H9 (cell line): ENCODE results near the gene RAPGEF3. TPM values are rescaled to one million over a fixed set of nuclear protein-coding genes. Genes with fewer than 3 reads are reported as not detected.
A peak's percentile ranks its signal among the peaks of the same experiment; 100 is the strongest.

Source experiments
- DNase-seq: peaks from one replicate; pipeline ENCODE4 v3.0.0-alpha.2; 2017
- H2AFZ ChIP-seq: one replicate; pipeline ENCODE4 v1.6.1; 2013; ENCODE audit warnings: mild to moderate bottlenecking, low read length, control low read depth, moderate library complexity
- H2AK5ac ChIP-seq: 2 replicates; pipeline ENCODE4 v1.6.1; 2013; ENCODE audit warnings: low read length, control low read depth, mixed read lengths; ENCODE audit not compliant: insufficient read length
- H2BK120ac ChIP-seq: one replicate; pipeline ENCODE4 v1.6.1; 2013; ENCODE audit warnings: low read depth, mild to moderate bottlenecking, low read length, control low read depth, inconsistent platforms; ENCODE audit not compliant: poor library complexity, severe bottlenecking
- H2BK12ac ChIP-seq: 2 replicates; pipeline ENCODE4 v1.6.1; 2013; ENCODE audit warnings: low read length, control low read depth, mixed read lengths, low read depth; ENCODE audit not compliant: insufficient read length
- H2BK15ac ChIP-seq: 2 replicates; pipeline ENCODE4 v1.6.1; 2013; ENCODE audit warnings: low read depth, low read length, control low read depth
- H2BK20ac ChIP-seq: one replicate; pipeline ENCODE4 v1.6.1; 2013; ENCODE audit warnings: low read depth, mild to moderate bottlenecking, low read length, control low read depth, inconsistent platforms; ENCODE audit not compliant: poor library complexity, severe bottlenecking
- H2BK5ac ChIP-seq: 2 replicates; pipeline ENCODE4 v1.6.1; 2013; ENCODE audit warnings: low read length, control low read depth, mixed read lengths; ENCODE audit not compliant: insufficient read length
- H3K14ac ChIP-seq: 2 replicates; pipeline ENCODE4 v1.6.1; 2013; ENCODE audit warnings: low read length, control low read depth; ENCODE audit not compliant: insufficient read depth
- H3K18ac ChIP-seq: 2 replicates; pipeline ENCODE4 v1.6.1; 2013; ENCODE audit warnings: low read depth, mild to moderate bottlenecking, mixed read lengths, low read length, control low read depth; ENCODE audit not compliant: insufficient read length
- H3K23ac ChIP-seq: 2 replicates; pipeline ENCODE4 v1.6.1; 2013; ENCODE audit warnings: low read length, control low read depth, mixed read lengths, low read depth; ENCODE audit not compliant: insufficient read length
- H3K23me2 ChIP-seq: 2 replicates; pipeline ENCODE4 v1.6.1; 2013; ENCODE audit warnings: low read depth, mild to moderate bottlenecking, mixed read lengths, low read length, control low read depth; ENCODE audit not compliant: insufficient read length, poor library complexity, severe bottlenecking
- H3K27ac ChIP-seq: 2 replicates; pipeline ENCODE4 v1.5.1; 2013; ENCODE audit warnings: low read length, control low read depth, mixed read lengths, low read depth; ENCODE audit not compliant: insufficient read length
- H3K27me3 ChIP-seq: 2 replicates; pipeline ENCODE4 v1.6.1; 2013; ENCODE audit warnings: low read length, control low read depth, inconsistent platforms; ENCODE audit not compliant: insufficient read depth
- H3K4ac ChIP-seq: 2 replicates; pipeline ENCODE4 v1.6.1; 2013; ENCODE audit warnings: low read depth, mild to moderate bottlenecking, control low read depth, inconsistent platforms, low read length, moderate library complexity
- H3K4me1 ChIP-seq: 2 replicates; pipeline ENCODE4 v1.6.1; 2013; ENCODE audit warnings: low read length, control low read depth, inconsistent platforms; ENCODE audit not compliant: insufficient read depth
- H3K4me2 ChIP-seq: 2 replicates; pipeline ENCODE4 v1.6.1; 2013; ENCODE audit warnings: low read length, control low read depth, mixed read lengths; ENCODE audit not compliant: insufficient read length, insufficient read depth
- H3K56ac ChIP-seq: 2 replicates; pipeline ENCODE4 v1.6.1; 2013; ENCODE audit warnings: low read depth, mild to moderate bottlenecking, mixed read lengths, low read length, control low read depth; ENCODE audit not compliant: insufficient read length
- H3K79me1 ChIP-seq: 2 replicates; pipeline ENCODE4 v1.6.1; 2013; ENCODE audit warnings: low read depth, mild to moderate bottlenecking, moderate library complexity, low read length, control low read depth, inconsistent platforms; ENCODE audit not compliant: insufficient read depth, poor library complexity, severe bottlenecking
- H3K79me2 ChIP-seq: 2 replicates; pipeline ENCODE4 v1.6.1; 2013; ENCODE audit warnings: low read length, control low read depth, inconsistent platforms; ENCODE audit not compliant: insufficient read depth
- H3K9ac ChIP-seq: 2 replicates; pipeline ENCODE4 v1.6.1; 2013; ENCODE audit warnings: low read length, control low read depth, mixed read lengths; ENCODE audit not compliant: insufficient read length; ENCODE audit errors: extremely low read depth
- H3K9me3 ChIP-seq: one replicate; pipeline ENCODE4 v1.6.1; 2013; ENCODE audit warnings: low read depth, low read length, inconsistent platforms; ENCODE audit not compliant: control insufficient read depth
- H3T11ph ChIP-seq: one replicate; pipeline ENCODE4 v1.6.1; 2013; ENCODE audit warnings: mild to moderate bottlenecking, low read length, control low read depth, inconsistent platforms
- H4K20me1 ChIP-seq: one replicate; pipeline ENCODE4 v1.6.1; 2013; ENCODE audit not compliant: control insufficient read depth, insufficient read length, insufficient read depth
- H4K5ac ChIP-seq: 2 replicates; pipeline ENCODE4 v1.6.1; 2013; ENCODE audit warnings: low read depth, mild to moderate bottlenecking, mixed read lengths, low read length, control low read depth; ENCODE audit not compliant: insufficient read length
- H4K8ac ChIP-seq: replicated peaks from 2 replicates; pipeline ENCODE4 v1.6.1; 2013; ENCODE audit warnings: low read length, control low read depth, mixed read lengths, low read depth; ENCODE audit not compliant: insufficient read length
- H4K91ac ChIP-seq: 2 replicates; pipeline ENCODE4 v1.6.1; 2013; ENCODE audit warnings: low read depth, mild to moderate bottlenecking, moderate library complexity, mixed read lengths, low read length, control low read depth; ENCODE audit not compliant: insufficient read length
- H3K27ac Mint-ChIP-seq, 3 experiments: 2 replicates in 2 of 3; 3 replicates in 1 of 3; pipeline ENCODE4 v1.8.0; 2020 to 2021; ENCODE audit warnings: mixed read lengths in 3 of 3, mild to moderate bottlenecking in 1 of 3, moderate library complexity in 1 of 3
- H3K27me3 Mint-ChIP-seq: 2 replicates; pipeline ENCODE4 v1.8.0; 2021; ENCODE audit warnings: low read depth, mild to moderate bottlenecking, moderate library complexity, mixed read lengths
- H3K36me3 Mint-ChIP-seq, 3 experiments: 2 replicates in 2 of 3; 3 replicates in 1 of 3; pipeline ENCODE4 v1.8.0; 2020 to 2021; ENCODE audit warnings: low read depth in 3 of 3, mixed read lengths in 3 of 3; ENCODE audit not compliant: insufficient read depth in 1 of 3
- H3K4me1 Mint-ChIP-seq, 2 experiments: 2 replicates each; pipeline ENCODE4 v1.8.0; 2020; ENCODE audit warnings: mixed read lengths in 2 of 2
- H3K4me3 Mint-ChIP-seq, 2 experiments: 2 replicates in 1 of 2; 3 replicates in 1 of 2; pipeline ENCODE4 v1.8.0; 2020 to 2021; ENCODE audit warnings: mild to moderate bottlenecking in 2 of 2, mixed read lengths in 2 of 2, moderate library complexity in 1 of 2
- H3K9me3 Mint-ChIP-seq, 2 experiments: 2 replicates in 1 of 2; 3 replicates in 1 of 2; pipeline ENCODE4 v1.8.0; 2020; ENCODE audit warnings: mild to moderate bottlenecking in 2 of 2, mixed read lengths in 2 of 2, moderate library complexity in 1 of 2
- CTCF ChIP-seq: fragments of 200-600 bp; sonication (generic); conservative IDR thresholded peaks from 3 replicates; pipeline ENCODE4 v1.8.0; 2021; ENCODE audit warnings: antibody characterized with exemption, mild to moderate bottlenecking
- WGBS: extraction: QIAGEN DNeasy Blood & Tissue Kit; methylation state at CpG from one replicate; pipeline ENCODE4 v1.1.7; 2013; ENCODE audit warnings: missing lambda C conversion rate, low lambda C conversion rate, mixed read lengths; ENCODE audit not compliant: insufficient read length; ENCODE audit errors: extremely low coverage; 5-methylcytosine and 5-hydroxymethylcytosine counted together
- total RNA-seq: library from RNA; stranded (reverse); gene quantifications from 2 replicates; pipeline ENCODE4 v1.2.1, GENCODE V29; 2021

The RAPGEF3 gene
- total RNA-seq, 1 experiment from 2014 or later: 7.4 TPM

DNA sequence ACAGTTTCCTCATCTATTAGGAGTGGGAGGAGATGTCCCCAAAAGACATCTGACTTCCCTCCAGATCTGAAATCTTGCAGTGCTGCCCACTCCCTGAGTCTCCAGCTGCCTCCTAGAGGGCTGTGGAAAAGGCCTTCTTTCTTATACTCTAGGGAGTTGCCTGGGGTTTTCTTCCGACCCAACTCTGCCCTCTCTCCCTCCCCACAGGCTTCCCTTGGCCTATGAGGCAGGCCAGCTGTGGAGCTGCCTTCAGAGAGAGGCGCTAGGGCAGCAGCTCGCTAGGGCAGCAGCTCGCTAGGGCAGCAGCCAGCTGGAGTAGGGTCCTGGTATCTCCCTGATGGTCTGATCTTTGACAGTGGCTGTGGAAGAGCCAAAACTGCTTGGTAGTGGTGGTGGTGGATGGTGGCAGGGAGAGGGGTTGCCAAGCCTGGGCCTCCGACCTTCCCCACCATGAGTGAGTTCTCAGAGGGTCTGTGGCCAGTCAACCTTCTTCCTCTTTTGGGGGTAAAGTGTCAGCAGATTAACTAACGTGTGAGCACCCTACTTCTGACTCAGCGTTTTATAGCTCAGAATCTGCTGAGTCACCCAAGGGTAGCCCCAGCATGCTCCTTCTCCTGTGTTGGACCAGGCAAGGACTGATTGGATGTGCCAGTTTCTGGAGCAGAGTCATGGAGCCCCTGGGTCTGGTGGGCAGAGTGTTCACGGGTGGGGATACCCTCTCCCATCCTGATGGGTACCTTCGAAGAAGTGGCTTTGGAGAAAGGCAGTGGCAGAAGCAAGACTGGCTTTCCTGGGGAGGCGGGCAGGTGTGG is 16.6 kb upstream of the RAPGEF3 start:
- WGBS: no CpG with 5 or more reads among the region's 10 CpGs
- no peak overlapping the region for H3K18ac ChIP-seq
- H2BK120ac ChIP-seq: no peak overlapping the region
- peaks cover 6% of the 10 kb centered on the region for H3K23me2 ChIP-seq
- no peak overlapping the region for H4K8ac ChIP-seq
- H4K91ac ChIP-seq: no peak overlapping the region
- Mint-ChIP-seq H3K4me3 (peak overlapping the region in 1 of 2 experiments; percentile 60; a peak in 1 of 5 replicates), H3K27ac (peak overlapping the region in 2 of 3 experiments; percentile 40 to 45; a peak in 3 of 7 replicates), H3K9me3 (no peaks in the 10 kb centered on the region), H3K27me3 (peaks cover 27% of the 10 kb centered on the region), H3K4me1 (peaks cover 28 to 46% of the 10 kb centered on the region in 2 experiments), H3K36me3 (peaks cover 0 to 1% (median 0%) of the 10 kb centered on the region in 3 experiments; a peak in 2 of 7 replicates)
- H3K79me2 ChIP-seq: no peaks in the 10 kb centered on the region
- H2BK15ac ChIP-seq: no peak overlapping the region
- no peaks in the 10 kb centered on the region for H3K9me3 ChIP-seq
- no peak overlapping the region for H2BK5ac ChIP-seq
- no peak overlapping the region for H3K56ac ChIP-seq
- H3K23ac ChIP-seq: no peak overlapping the region
- DNase-seq: no peak
- H3K4me1 ChIP-seq: peaks cover 3% of the 10 kb centered on the region; the same call in 1 of the 2 replicates
- no peak overlapping the region for H2BK20ac ChIP-seq
- TF ChIP-seq CTCF: no peak
- H3K27ac ChIP-seq: no peak overlapping the region
- no peak overlapping the region for H2BK12ac ChIP-seq
- H2AK5ac ChIP-seq: no peak overlapping the region
- no peak overlapping the region for H2AFZ ChIP-seq
- H3K79me1 ChIP-seq: no peaks in the 10 kb centered on the region
- H3K4me2 ChIP-seq: no peak overlapping the region
- H3K9ac ChIP-seq: no peak overlapping the region
- no peak overlapping the region for H3K4ac ChIP-seq
- H4K5ac ChIP-seq: no peak overlapping the region
- H3K27me3 ChIP-seq: no peaks in the 10 kb centered on the region
- H3K14ac ChIP-seq: no peak overlapping the region; the same call in 1 of the 2 replicates
- H3T11ph ChIP-seq: no peak overlapping the region
- peaks cover 2% of the 10 kb centered on the region for H4K20me1 ChIP-seq
